Vagina (tissue), 2 donors: ENCODE data around the gene PRIM2. TPM values are rescaled to one million over a fixed set of nuclear protein-coding genes. Genes with fewer than 3 reads are reported as not detected.

Experiments
- microRNA counts, 2 donors: library from miRNA; unstranded; fragments of <30 nt; microRNA quantifications; one replicate each; lab custom pipeline; 2016 to 2017
- microRNA-seq: library from miRNA; unstranded; fragments of <30 nt; microRNA quantifications from one replicate; pipeline ENCODE4, GENCODE V29; 2017; ENCODE audit warnings: borderline number of aligned reads, borderline replicate concordance
- small RNA-seq: library from RNA; depleted of rRNA; stranded (forward); fragments of <200 nt; gene quantifications from one replicate; pipeline ENCODE3, GENCODE V24; 2016
- total RNA-seq: library from RNA; depleted of rRNA; stranded (reverse); fragments of >200 nt; gene quantifications from one replicate; pipeline ENCODE4 v1.2.3, GENCODE V29; 2016

Gene PRIM2
- total RNA-seq, 1 donor from 2014 or later = 6.9 TPM

MicroRNAs within 50 kb of the gene (microRNA counts, 767-probe panel; counts per million panel counts)
- 238 to 261 counts per million in 2 donors for microRNA hsa-miR-548u (lab: Ali Mortazavi, UCI)

Small RNA genes lying within 50 kb of the gene (microRNA-seq; reads per million reads assigned to microRNA genes)
- not detected for gene MIR548U

Small RNA genes lying within 50 kb of the gene (small RNA-seq; reads per million reads assigned to genes)
- gene MIR548U = not detected

Other genes starting within 250 kb of the PRIM2 start
- gene ZNF451, start 227.4 kb upstream of the PRIM2 start, total RNA-seq = 43.5 TPM
- gene BAG2, start 145.3 kb upstream of the PRIM2 start, total RNA-seq = 8.8 TPM
- gene RAB23, start 95.3 kb upstream of the PRIM2 start, total RNA-seq = 31.4 TPM